ENCODE measurements around the gene EFEMP2. TPM values are rescaled to one million over a fixed set of nuclear protein-coding genes. Genes with fewer than 3 reads are reported as not detected.

The EFEMP2 gene
- polyA plus RNA-seq, 6 donors from 2014 or later: 0.29 to 1.5 (median 1.1) TPM; not detected in 3

DNA sequence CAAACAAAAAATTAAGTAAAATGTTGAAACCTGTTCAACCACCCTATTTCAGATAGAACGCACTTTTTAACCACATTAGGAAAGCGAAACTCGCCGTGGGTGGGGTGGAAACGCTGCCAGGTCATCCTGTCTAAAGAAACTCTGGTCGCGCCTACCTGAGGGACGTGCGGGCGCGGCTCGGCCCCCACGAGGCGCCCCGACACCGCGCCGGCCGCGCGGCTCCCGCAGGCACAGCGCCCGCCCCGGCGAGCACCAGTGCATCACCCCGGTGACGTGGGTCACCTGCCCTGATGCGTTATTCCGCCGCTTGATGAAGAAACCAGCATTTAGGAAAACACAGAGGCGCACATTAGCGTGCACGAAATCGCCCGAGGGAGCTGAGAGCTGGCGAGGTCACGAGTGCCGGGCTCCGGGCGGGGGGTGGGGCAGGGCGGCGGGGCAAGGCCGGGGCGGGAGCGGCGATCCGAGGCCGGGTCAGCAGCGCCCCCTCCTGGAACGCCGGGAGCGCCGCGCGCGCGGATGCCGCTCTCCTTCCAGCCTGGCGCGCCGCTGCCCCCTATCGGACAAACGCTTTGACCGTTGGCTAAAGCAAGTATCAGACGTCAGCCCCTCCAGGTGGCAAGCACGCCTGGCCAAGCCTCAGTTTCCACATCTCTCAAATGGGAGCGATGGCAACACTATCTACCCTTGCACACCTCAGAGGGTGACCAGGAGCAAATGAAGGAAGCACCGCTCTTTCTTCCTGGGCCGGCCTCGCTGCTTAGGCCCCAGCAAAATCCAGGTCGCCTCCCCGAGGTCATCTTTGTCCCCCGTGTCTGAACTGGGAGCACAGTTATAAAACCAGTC, 54.5 kb downstream of the EFEMP2 start:
- Mint-ChIP-seq H3K9me3 (no peaks in the 10 kb centered on the region), H3K4me1 (peaks cover 10 to 18% (median 16%) of the 10 kb centered on the region in 3 donors), H3K27me3 (no peaks in the 10 kb centered on the region), H3K36me3 (no peaks in the 10 kb centered on the region), H3K4me3 (peak overlapping the region; percentile 81 to 91 (median 87)), H3K27ac (peak overlapping the region; percentile 70 to 93 (median 82))
- peak; percentile 84 for ATAC-seq (ENCODE audit: low read depth in 2 of 2)
- peak; percentile 93 for DNase-seq

DNA sequence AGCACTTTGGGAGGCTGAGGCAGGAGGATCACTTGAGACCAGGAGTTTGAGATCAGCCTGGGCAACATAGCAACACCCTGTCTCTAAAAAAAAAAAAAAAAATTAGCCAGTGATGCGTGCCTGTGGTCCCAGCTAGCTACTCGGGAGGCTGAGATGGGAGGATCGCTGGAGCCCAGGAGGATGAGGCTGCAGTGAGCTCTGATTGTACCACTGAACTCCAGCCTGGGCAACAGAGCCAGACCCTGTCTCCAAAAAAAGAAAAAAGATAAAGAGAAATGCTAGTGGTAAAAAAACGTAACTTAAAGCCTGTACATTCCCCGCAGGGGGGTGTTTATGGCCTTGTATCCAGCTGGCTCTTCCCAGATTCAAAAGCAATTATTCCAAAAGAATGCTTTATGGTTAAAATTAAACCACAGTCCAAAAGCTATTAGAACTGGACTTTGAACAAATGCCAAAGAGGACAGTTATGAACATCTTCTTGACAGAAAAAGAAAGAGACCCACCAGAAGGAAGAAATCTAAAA, 55.2 kb downstream of the EFEMP2 start:
- ATAC-seq (ENCODE audit: low read depth in 2 of 2) (no peak), DNase-seq (no peak)
- peaks cover 10 to 18% (median 16%) of the 10 kb centered on the region in 3 donors for H3K4me1 Mint-ChIP-seq
- peak overlapping the region; percentile 81 to 89 (median 87) for H3K4me3 Mint-ChIP-seq
- no peaks in the 10 kb centered on the region for H3K9me3 Mint-ChIP-seq
- no peaks in the 10 kb centered on the region for H3K27me3 Mint-ChIP-seq
- peak overlapping the region; percentile 65 to 93 (median 82) for H3K27ac Mint-ChIP-seq
- H3K36me3 Mint-ChIP-seq: no peaks in the 10 kb centered on the region

DNA sequence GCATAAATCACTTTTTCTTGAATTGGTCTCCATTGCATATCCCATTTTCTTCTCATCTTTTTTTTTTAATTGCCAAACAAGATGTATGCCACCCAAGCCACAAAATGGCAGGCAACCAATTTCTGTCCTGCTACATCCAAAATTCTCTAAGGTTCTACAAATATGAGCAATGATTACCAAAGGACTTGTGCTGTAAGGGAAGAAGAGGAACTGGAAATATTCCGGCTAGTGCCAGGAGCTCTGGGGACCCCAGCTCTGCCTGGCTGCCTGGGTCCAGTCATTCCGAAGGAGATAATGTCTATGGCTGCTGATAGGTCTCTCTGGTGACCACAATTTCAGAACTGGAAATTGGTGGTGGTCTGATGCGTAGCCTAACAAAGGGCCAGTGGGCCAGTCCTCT, 55.9 kb downstream of the EFEMP2 start:
- no peak for ATAC-seq (ENCODE audit: low read depth in 2 of 2)
- Mint-ChIP-seq H3K4me3 (peak overlapping the region in 6 of 8 donors; percentile 83 to 89 (median 87)), H3K4me1 (peaks cover 10 to 18% (median 16%) of the 10 kb centered on the region in 3 donors), H3K9me3 (no peaks in the 10 kb centered on the region), H3K27ac (peak overlapping the region in 4 of 6 donors; percentile 14 to 86 (median 45)), H3K36me3 (no peaks in the 10 kb centered on the region), H3K27me3 (no peaks in the 10 kb centered on the region)
- no peak for DNase-seq

Other genes starting within 250 kb of the EFEMP2 start
- 100 to 1,000 TPM; 160 to 404 (median 207) TPM for gene SIPA1, start 234.7 kb downstream of the EFEMP2 start, polyA plus RNA-seq (ENCODE audit: low read depth in 6 of 6)
- gene RELA, start 209.9 kb downstream of the EFEMP2 start, polyA plus RNA-seq (ENCODE audit: low read depth in 6 of 6): 10 to 100 TPM; 36.3 to 72.2 (median 48.6) TPM
- gene KAT5, start 160.5 kb downstream of the EFEMP2 start, polyA plus RNA-seq (ENCODE audit: low read depth in 6 of 6): 10 to 100 TPM; 38.9 to 71.8 (median 63.6) TPM
- gene RNASEH2C, start 152.0 kb downstream of the EFEMP2 start, polyA plus RNA-seq (ENCODE audit: low read depth in 6 of 6): 100 to 1,000 TPM in 3 of 6 donors, 10 to 100 TPM in 3; 59.3 to 126 (median 99.1) TPM
- gene AP5B1, start 91.8 kb downstream of the EFEMP2 start, polyA plus RNA-seq (ENCODE audit: low read depth in 6 of 6): 10 to 100 TPM in 2 of 6 donors, 1 to 10 TPM in 4; 3.4 to 17.2 (median 9.6) TPM
- gene OVOL1, start 85.7 kb downstream of the EFEMP2 start, polyA plus RNA-seq (ENCODE audit: low read depth in 6 of 6): not detected
- gene SNX32, start 38.8 kb downstream of the EFEMP2 start, polyA plus RNA-seq (ENCODE audit: low read depth in 6 of 6): 1 to 10 TPM in 5 of 6 donors, not detected in 1; 1.2 to 2.6 (median 1.7) TPM
- 1,000 to 10,000 TPM; 1,822 to 2,570 (median 2,214) TPM for gene CFL1, start 14.6 kb downstream of the EFEMP2 start, polyA plus RNA-seq (ENCODE audit: low read depth in 6 of 6)
- 10 to 100 TPM in 5 of 6 donors, 1 to 10 TPM in 1; 3.2 to 32.0 (median 22.8) TPM for gene MUS81, start 12.4 kb downstream of the EFEMP2 start, polyA plus RNA-seq (ENCODE audit: low read depth in 6 of 6)
- gene CTSW, start 7.0 kb upstream of the EFEMP2 start, polyA plus RNA-seq (ENCODE audit: low read depth in 6 of 6): 1 to 10 TPM in 5 of 6 donors, under 1 TPM in 1; 0.68 to 7.2 (median 3.0) TPM
- gene FIBP, start 15.7 kb upstream of the EFEMP2 start, polyA plus RNA-seq (ENCODE audit: low read depth in 6 of 6): 100 to 1,000 TPM in 4 of 6 donors, 10 to 100 TPM in 2; 91.2 to 191 (median 107) TPM
- gene CCDC85B, start 17.9 kb upstream of the EFEMP2 start, polyA plus RNA-seq (ENCODE audit: low read depth in 6 of 6): 10 to 100 TPM; 22.4 to 62.8 (median 45.3) TPM
- under 1 TPM in 3 of 6 donors, not detected in 3; 0.25 to 0.34 (median 0.27) TPM for gene FOSL1, start 27.6 kb upstream of the EFEMP2 start, polyA plus RNA-seq (ENCODE audit: low read depth in 6 of 6)
- gene C11orf68, start 46.3 kb upstream of the EFEMP2 start, polyA plus RNA-seq (ENCODE audit: low read depth in 6 of 6): 10 to 100 TPM; 48.5 to 79.3 (median 68.4) TPM
- 10 to 100 TPM; 57.3 to 89.8 (median 71.1) TPM for gene DRAP1, start 46.6 kb upstream of the EFEMP2 start, polyA plus RNA-seq (ENCODE audit: low read depth in 6 of 6)
- gene TSGA10IP, start 72.7 kb upstream of the EFEMP2 start, polyA plus RNA-seq (ENCODE audit: low read depth in 6 of 6): not detected
- 10 to 100 TPM; 13.9 to 39.7 (median 18.3) TPM for gene SART1, start 88.9 kb upstream of the EFEMP2 start, polyA plus RNA-seq (ENCODE audit: low read depth in 6 of 6)
- 10 to 100 TPM in 5 of 6 donors, 1 to 10 TPM in 1; 4.9 to 34.2 (median 20.1) TPM for gene EIF1AD, start 129.4 kb upstream of the EFEMP2 start, polyA plus RNA-seq (ENCODE audit: low read depth in 6 of 6)
- gene BANF1, start 129.7 kb upstream of the EFEMP2 start, polyA plus RNA-seq (ENCODE audit: low read depth in 6 of 6): 100 to 1,000 TPM; 162 to 247 (median 189) TPM
- not detected for gene CST6, start 139.2 kb upstream of the EFEMP2 start, polyA plus RNA-seq (ENCODE audit: low read depth in 6 of 6)
- under 1 TPM in 1 of 6 donors, not detected in 5; 0.11 TPM for gene CATSPER1, start 153.7 kb upstream of the EFEMP2 start, polyA plus RNA-seq (ENCODE audit: low read depth in 6 of 6)
- not detected for gene GAL3ST3, start 176.4 kb upstream of the EFEMP2 start, polyA plus RNA-seq (ENCODE audit: low read depth in 6 of 6)
- 100 to 1,000 TPM in 1 of 6 donors, 10 to 100 TPM in 5; 68.8 to 106 (median 85.2) TPM for gene SF3B2, start 179.6 kb upstream of the EFEMP2 start, polyA plus RNA-seq (ENCODE audit: low read depth in 6 of 6)
- gene PACS1, start 197.5 kb upstream of the EFEMP2 start, polyA plus RNA-seq (ENCODE audit: low read depth in 6 of 6): 100 to 1,000 TPM in 1 of 6 donors, 10 to 100 TPM in 5; 44.3 to 133 (median 57.3) TPM

All from naive B cell (primary cell).